Endometrium (tissue), 2 donors: ENCODE results near the gene ITFG1.
A peak's percentile ranks its signal among the peaks of the same experiment; 100 is the strongest.
"Not testable (repeated sequence)": the region's sequence is repeated elsewhere in the genome, so short reads cannot be mapped to it uniquely, and the experiment has no call there.

Experiments
- FAIRE-seq: peaks from 2 replicates; lab custom pipeline; 2012; peaks lifted over from hg19 to GRCh38; lab: Jason Lieb, UNC
- donor health status: control.
- donor health status: control.

ITFG1 gene

GRCh38 chr16:47236716-47237115 lies 224.1 kb downstream of the ITFG1 start:
- FAIRE-seq, result no peak

DNA sequence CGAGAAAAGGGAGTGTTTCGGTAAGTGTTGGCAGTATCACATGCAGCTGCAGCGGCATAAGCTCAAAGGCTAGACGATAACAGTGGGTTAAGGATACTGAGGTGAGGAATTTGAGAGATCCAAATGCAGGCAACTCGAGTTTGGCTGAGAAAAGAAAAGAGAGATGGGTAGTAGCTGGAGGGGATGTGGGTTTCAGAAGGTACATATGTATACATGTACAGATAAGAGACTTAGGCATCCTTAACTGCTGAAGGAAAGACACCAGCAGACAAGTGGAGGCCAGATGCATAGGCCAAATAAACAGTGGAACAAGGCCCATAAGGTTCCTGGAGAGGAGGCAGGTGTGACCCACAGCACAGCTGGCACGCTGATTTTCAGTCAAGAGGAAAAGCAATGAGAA lies 230.6 kb downstream of the ITFG1 start:
- FAIRE-seq, result no peak

- FAIRE-seq, result no peak
Observed at GRCh38 chr16:47229053-47230050, 231.5 kb downstream of the ITFG1 start.

DNA sequence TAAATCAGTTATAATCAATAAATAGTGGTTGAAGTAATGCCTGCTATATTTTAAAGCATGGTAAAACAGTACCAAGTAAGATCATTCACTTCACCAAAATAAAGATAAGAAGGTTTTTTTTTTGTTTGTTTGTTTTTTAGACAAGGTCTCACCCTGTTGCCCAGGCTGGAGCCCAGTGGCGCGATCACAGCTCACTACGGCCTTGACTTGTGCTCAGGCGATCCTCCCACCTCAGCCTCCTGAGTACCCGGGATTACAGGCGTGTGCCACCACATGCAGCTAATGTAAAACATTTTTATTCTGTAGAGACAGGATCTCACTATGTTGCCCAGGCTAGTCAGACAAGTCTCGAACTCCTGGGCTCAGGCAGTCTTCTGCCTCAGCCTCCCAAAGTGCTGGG lies 232.6 kb downstream of the ITFG1 start:
- no peak for FAIRE-seq

DNA sequence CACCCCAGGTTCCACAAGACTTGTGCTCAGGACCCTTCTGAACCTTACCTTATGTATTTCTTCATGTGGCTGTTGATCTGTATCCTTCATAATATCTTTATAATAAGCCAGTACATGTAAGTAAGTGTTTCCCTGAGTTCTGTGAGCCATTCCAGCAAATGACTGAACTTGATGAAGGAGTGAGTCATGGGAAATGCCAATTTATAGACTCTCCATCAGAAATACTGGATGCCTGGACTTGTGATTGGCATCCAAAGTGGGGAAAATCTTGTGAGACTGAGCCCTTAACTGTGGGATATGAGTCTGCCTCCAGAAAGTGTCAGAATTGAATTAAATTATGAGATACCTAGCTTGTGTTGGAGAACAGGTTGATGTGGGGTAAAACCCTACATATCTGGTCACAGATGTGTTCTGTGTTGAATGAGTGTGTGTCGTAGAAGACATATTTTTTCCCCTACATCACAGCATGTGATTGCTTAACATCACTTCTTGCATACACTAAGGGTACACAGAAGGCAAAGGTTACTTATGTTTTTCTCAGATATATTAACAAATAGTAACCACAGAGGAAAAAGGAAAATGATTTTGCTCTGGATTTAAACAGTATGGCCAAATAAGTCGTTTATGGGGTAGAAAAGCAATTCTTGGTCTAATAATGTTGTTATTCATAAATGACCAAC lies 247.0 kb downstream of the ITFG1 start:
- FAIRE-seq, result no peak

- FAIRE-seq, result no peak
Observed at GRCh38 chr16:47211218-47211617, 249.6 kb downstream of the ITFG1 start.

GRCh38 chr16:47204736-47205504 lies 255.9 kb downstream of the ITFG1 start:
- FAIRE-seq, result no peak

- FAIRE-seq, result not testable (repeated sequence)
Observed at GRCh38 chr16:47203433-47203832, 257.4 kb downstream of the ITFG1 start.

DNA sequence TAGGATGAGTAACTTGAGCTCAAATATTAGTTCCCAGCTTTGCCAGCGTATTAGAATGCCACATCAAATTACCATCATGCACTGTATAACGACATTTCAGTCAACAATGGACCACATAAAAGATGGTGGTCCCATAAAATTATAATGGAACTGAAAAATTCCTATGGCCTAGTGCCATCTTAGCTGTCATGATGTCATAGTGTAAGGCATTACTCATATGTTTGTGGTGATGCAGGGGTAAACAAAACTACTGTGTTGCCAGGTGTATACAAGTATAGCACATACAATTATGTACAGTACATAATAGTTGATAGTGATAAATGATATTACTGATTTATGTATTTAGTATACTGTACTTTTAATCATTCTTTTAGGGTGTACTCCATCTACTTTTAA lies 262.7 kb downstream of the ITFG1 start:
- FAIRE-seq, result no peak

DNA sequence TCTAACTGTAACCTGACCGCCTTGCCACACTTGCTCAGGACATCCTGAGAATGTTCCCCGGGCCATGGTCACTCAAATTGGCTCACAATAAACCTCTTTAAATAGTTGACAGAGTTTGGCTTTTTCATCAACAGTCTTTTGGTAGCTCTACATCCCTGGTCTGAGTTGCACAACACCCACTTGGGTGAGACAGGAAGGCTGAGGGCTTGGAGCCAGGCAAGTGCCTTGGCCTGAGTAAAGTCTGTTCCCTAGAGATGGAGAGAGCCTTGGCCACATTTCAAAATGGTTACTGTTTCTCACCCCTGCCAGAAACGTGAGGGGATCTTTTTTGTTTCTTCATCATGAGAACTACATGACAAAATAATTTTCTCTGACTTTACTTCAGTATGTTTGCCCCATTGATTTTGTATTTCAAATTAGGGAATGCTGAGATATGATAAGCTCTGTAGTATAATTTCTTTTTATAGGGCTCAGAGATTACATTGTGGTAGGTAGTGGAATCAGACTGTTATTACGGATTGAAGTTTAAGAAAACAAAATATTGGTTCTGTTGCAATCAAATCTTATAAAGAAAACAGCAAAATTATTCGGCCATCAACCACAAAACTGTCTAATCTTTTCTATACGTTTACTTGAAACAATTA lies 263.2 kb downstream of the ITFG1 start:
- FAIRE-seq, result no peak

DNA sequence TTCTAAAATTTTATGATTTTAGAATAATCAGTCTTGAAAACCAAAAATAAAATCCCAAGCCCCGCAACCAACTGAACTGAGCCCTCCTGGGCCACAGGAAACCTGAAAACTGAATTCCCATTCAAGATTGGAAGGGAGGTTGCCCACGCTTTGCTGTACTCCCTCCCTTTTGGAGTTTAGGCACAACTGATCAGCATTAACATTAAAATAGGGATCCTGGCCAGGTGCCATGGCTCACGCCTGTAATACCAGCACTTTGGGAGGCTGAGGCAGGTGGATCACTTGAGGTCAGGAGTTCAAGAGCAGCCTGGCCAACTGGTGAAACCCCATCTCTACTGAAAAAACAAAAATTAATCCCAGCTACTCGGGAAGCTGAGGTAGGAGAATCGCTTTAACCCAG lies 264.4 kb downstream of the ITFG1 start:
- FAIRE-seq, result no peak

- no peak for FAIRE-seq
Observed at GRCh38 chr16:47182318-47182717, 278.5 kb downstream of the ITFG1 start.

DNA sequence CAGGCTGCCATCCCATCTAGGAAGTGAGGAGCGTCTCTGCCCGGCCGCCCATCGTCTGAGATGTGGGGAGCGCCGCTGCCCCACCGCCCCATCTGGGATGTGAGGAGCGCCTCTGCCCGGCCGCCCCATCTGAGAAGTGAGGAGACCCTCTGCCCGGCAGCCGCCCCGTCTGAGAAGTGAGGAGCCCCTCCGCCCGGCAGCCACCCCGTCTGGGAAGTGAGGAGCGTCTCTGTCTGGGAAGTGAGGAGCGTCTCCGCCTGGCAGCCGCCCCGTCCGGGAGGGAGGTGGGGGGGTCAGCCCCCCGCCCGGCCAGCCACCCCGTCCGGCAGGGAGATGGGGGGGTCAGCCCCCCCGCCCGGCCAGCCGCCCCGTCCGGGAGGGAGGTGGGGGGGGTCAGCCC lies 279.8 kb downstream of the ITFG1 start:
- not testable (repeated sequence) for FAIRE-seq

- FAIRE-seq, result no peak
Observed at GRCh38 chr16:47180073-47180472, 280.8 kb downstream of the ITFG1 start.

DNA sequence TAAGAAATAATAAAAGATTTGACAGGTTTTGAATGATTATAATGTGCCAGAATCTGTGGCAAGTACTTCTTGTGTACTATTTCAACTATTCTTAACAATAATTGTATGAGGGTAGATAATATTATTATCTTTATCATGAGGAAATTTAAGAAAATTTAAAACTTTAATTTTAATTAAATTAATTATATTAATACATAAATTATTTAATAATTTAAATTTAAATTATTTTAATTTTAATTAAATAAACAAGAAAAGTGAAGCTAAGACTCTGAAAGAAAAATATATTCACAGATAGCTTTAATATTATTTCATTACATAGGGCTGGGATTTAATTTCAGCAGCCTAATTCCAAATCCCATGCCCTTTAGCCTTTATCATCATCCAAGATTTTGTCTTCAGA lies 285.7 kb downstream of the ITFG1 start:
- FAIRE-seq, result peak; percentile 78

DNA sequence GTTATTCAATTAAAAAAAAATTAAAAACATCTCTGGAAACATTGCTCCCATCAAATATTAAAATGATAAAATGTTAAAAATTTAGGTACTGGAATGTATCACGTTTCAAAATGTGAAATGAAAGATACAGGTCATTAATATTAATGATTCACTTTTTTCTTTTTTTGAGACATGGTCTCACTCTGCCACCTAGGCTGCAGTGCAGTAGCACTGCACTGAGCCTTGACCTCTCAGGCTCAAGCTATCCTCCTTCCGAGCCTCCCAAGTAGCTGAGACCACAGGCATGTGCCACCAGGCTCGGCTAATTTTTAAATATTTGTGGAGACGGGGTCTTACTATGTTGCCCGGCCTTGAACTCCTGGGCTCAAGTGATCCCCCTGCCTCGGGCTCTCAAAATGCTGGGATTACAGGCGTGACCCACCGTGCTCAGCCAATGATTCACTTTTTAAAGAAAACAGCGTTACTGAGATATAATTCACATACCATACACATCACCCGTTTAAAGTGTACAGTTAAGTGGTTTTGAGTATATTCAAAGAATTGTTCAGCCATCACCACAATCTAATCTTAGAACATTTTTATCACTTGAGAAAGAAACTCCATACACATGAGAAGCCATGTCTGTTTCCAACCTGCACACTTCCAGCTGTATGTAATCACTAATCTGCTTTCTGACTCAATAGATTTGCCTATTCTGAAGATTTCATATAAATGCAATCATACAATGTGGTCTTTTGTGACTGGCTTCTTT lies 298.0 kb downstream of the ITFG1 start:
- no peak for FAIRE-seq

- no peak for FAIRE-seq
Observed at GRCh38 chr16:47161464-47161863, 299.4 kb downstream of the ITFG1 start.

DNA sequence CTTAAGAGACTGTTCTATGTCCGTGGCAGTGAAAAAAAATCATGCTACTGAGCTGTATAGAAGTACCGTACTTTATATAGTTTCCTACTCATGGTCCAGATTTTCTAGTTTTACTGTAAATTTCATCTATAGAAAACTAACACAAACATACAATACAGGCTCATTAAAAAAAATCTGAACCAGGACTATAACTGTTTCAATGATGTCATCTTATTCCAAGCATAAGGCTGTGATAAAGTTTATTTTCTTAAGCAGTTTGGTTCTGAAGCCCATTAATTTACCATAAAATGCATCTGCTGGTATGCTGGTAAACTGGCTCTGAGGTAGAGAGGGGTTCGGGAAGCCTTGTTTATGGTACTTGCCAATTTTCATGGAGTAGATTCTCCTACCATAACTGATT lies 300.4 kb downstream of the ITFG1 start:
- FAIRE-seq, result no peak

DNA sequence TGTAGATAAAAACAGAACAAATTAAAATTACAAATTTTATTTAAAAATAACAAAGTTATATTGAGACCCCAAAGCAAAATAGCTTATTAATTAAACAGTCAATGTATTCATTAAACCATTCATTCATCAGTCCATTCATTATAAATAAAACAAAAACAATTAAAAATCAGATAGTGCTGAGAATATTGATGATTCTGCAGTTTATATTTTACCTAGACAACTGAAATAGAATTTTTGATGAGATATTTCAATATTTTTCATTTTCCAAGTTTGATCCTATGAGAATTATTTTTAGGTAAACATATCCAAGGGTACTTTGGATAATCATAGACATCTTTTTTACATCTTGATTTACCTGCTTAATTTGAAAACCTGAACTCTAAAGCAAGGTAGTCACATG lies 301.9 kb downstream of the ITFG1 start:
- FAIRE-seq, result peak; percentile 8

DNA sequence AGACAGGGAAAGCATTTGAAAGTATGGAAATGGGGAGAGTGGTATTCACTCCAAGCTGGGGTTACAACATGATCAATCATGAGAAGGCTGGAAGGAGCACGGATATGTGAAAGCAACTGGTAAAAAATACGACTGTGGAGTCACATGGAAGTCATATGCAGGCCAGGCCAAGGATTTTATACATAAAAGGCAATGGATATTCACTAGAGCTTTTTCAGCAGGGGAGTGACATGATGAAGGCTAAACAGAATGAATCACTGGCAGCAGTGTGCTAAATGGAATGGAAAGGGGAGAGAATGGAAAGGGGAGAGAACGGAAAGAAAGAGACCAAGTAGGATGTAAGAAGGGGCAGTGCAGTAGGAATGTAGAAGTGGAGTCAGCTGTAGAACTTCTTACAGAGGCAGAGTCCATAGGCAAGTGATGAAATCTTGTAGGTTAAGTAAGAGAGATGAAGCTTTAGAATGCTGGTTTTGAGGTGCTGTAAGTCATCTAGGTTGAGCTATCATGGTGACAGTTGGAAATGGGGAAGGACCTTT lies 304.1 kb downstream of the ITFG1 start:
- FAIRE-seq, result no peak

DNA sequence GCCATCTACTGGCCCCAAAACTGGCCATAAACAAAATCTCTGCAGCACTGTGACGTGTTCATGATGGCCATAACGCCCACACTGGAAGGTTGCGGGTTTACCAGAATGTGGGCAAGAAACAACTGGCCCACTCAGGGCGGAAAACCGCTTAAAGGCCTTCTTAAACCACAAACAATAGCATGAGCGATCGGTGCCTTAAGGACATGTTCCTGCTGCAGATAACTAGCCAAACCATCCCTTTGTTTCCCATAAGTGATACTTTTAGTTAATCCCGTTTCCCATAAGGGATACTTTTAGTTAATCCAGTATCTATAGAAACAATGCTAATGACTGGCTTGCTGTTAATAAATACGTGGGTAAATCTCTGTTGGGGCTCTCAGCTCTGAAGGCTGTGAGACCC lies 308.4 kb downstream of the ITFG1 start:
- not testable (repeated sequence) for FAIRE-seq
